Esophagus muscularis mucosa (tissue), 3 donors: ENCODE data around the gene ORC1.

ENCODE experiments used
- POLR2A ChIP-seq: fragments of 450-650 bp; IDR thresholded peaks from one replicate; pipeline ENCODE4 v1.6.1; 2017; ENCODE audit warnings: antibody characterized with exemption, moderate library complexity, mild to moderate bottlenecking, low read depth
- POLR2AphosphoS5 ChIP-seq, 2 donors: sonication (generic); formaldehyde crosslinking; IDR thresholded peaks; one replicate each; pipeline ENCODE4 v1.6.1; 2017; ENCODE audit warnings: antibody characterized with exemption in 2 of 2
- TF ChIP-seq, protein P1 (sequence below), 3 experiments: fragments of 200-600 bp in 2 of 3; fragments of 450-650 bp in 1 of 3; sonication (generic) in 2 of 3; IDR thresholded peaks; one replicate each; pipeline ENCODE4 v1.5.1; 2017 to 2019; ENCODE audit warnings: antibody characterized with exemption in 3 of 3, mild to moderate bottlenecking in 2 of 3, moderate library complexity in 1 of 3

GRCh38 chr1:52328615-52329014, 75.6 kb downstream of the ORC1 start:
- TF ChIP-seq POLR2AphosphoS5 (IDR thresholded peaks at IDR 0.05) (no peak), POLR2A (no peak)
- TF ChIP-seq, protein P1, sequence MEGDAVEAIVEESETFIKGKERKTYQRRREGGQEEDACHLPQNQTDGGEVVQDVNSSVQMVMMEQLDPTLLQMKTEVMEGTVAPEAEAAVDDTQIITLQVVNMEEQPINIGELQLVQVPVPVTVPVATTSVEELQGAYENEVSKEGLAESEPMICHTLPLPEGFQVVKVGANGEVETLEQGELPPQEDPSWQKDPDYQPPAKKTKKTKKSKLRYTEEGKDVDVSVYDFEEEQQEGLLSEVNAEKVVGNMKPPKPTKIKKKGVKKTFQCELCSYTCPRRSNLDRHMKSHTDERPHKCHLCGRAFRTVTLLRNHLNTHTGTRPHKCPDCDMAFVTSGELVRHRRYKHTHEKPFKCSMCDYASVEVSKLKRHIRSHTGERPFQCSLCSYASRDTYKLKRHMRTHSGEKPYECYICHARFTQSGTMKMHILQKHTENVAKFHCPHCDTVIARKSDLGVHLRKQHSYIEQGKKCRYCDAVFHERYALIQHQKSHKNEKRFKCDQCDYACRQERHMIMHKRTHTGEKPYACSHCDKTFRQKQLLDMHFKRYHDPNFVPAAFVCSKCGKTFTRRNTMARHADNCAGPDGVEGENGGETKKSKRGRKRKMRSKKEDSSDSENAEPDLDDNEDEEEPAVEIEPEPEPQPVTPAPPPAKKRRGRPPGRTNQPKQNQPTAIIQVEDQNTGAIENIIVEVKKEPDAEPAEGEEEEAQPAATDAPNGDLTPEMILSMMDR (IDR thresholded peaks at IDR 0.05), result no peak
